GM21447 (cell line): Measurements from ENCODE around the gene EVL.

ENCODE experiments used
- ATAC-seq: cut with Tn5 transposase; IDR thresholded peaks from one replicate; pipeline ENCODE4 v1.9.1; 2021; ENCODE audit not compliant: unreplicated experiment

The EVL gene

GRCh38 chr14:100065942-100066574 is 836 bp downstream of the EVL start:
- peak; percentile 35 for ATAC-seq

DNA sequence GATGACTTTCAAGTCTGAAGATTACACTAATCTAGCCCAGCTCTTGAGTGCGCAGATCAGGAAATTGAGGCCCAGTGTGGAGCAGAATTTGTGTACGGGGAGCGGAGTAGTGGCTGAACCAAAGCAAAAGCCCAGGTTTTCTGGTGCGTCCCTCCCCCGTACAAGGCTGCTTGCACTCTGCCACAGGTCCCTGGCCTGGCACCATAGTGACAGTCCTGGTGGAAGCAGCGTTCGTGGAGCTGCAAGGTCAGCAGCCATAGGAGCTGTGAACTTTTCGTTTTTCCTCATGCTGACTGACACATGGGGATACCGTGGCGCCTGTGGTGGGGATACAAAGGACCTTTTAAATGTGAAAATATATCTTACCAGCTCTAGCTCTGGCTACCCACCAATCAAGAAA is 1.7 kb downstream of the EVL start:
- ATAC-seq, result no peak

DNA sequence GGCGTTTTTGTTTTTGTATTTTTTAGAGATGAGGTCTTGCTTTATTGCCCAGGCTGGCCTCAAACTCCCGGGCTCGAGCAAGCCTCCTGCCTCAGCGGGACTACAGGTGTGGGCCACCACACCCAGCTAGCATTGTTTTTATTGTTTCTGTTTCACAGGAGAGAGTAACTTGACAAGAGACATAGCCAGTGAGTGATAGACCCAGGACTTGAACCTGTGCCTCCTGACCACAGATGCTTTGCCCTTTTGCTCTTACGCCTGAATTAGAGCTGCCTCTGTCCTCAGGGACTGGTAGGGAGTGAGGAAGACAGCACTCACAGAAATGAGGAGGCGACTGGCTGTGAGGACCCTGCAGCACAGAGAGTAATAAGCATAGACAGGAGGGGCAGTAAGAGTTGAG is 2.3 kb downstream of the EVL start:
- ATAC-seq, result no peak

DNA sequence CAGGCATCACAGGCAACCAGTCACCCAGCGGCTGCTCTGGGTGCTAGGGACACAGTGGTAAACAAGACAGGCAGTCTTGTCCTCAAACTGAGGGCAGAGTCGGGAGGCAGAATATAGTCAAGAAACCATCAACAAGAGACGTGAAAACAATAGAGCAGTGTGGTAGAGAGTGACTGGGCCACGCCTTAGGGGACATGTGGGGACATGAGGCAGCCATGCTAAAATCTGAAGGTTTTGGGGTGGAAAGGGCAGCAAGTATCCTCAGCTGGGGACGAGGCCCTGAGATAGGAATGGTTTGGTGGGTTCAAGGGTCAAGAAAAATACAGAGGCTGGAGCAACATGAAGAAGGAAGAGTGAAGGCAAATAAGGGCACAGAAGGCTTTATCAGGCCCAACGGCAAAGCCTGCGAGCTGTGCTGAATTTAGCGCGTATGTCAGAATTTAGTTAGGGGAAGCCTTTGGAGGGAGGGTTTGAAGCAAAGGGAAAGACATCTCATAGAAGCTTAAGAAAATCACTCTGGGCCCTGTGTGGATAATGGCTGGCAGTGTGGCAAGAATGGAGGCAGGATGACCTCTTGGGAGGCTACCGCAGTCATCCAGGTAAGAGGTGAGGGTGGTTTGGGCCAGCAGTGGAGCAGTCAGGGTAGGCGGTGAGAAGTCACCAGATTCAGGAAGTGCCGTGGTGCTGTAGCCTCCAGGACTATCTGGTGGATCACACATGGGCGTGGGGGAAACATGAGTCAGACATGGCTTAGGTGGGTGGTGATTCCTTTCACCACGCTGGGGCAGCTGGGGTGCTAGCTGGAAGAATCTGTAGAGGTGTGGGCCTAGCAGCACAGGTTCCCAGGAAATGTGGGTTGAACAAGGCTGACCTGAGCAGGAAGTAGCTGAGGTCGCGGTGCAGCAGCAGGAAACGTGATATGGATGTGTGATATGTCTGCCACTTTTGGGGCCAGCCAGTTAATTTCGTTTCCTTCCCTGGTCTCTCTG is 3.0 kb downstream of the EVL start:
- ATAC-seq, result peak; percentile 30

- ATAC-seq, result no peak
Measured at GRCh38 chr14:100069161-100069800, 4.1 kb downstream of the EVL start.

DNA sequence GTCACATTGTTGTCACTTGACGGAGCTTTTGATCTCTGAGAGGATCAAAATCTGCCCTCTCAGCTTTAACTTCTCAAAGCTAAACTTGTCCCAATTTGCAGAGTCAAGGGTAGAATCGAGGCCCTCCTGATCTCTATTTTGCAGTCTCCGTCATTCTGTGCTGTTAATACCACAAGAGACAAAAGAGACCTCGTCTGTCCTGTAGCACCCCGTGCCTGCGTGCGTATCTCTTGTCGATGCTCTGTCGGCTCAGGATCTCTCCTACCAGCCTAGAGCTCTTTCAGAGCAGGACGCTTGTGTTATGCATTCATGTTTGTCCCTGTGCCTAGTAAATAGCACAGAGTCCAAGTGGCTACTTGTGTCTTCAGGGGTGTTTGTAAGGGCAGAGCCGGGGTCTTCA is 5.1 kb downstream of the EVL start:
- ATAC-seq, result no peak

- ATAC-seq, result no peak
Measured at GRCh38 chr14:100071545-100071944, 6.3 kb downstream of the EVL start.

DNA sequence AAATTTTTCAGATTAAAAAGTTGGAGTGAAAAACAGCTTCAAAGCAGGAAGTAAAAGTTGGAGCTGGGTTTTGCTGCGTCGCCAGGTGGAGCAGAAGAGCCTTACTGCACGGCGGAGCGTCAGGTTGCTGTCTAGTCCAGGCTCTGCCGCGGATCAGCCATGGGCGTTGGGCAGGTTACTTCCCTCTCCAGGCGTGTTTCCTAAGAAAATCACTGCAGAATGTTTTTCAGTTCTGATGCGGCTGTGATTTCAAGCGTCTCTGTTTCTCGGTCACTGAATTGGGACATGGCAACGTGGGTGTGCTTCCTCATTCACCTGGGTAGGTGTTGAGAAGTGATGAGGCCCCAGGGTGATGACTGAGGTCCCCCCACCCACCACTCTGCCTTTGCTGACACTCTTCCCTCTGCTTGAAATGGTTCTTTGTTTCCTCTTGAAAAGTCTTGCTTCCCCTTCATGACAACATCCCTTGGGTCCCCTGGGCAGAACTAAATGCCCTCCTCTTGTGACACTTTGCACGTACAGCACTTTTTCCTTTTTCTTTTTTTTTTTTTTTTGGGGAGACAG is 7.6 kb downstream of the EVL start:
- no peak for ATAC-seq

- ATAC-seq, result no peak
Measured at GRCh38 chr14:100073576-100074430, 8.6 kb downstream of the EVL start.

DNA sequence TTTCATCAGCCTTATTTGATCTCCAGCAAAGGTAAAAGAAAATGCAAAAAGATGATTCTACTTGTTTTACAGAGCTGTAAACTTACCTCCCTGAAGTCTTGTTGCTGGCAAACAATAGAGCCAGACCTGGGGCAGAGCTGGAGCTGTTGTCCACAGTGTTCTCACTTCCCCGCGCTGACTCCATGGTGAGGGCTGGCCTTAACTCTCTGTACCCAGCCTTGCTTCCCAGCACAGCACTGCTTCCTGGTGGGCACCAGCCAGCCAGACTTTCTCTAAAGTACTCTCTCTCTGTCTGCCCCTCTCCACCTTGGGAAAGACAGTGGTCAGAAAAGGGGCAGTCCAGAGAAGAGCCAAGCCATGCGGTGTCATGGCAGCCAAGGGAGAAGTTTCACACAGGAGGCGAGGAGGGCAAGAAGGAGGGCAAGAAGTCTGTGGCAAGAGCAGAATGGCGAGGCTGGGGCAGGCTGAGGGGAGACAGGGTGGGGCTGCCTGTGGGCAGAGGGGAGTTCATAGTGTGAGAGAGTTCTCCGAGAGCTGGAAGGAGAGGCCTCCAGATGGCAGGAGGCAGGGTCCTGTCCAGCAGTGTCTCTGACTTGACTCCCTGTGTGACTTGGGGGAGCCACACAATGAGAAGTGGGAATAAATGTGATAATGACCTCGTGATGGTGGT is 9.3 kb downstream of the EVL start:
- no peak for ATAC-seq

DNA sequence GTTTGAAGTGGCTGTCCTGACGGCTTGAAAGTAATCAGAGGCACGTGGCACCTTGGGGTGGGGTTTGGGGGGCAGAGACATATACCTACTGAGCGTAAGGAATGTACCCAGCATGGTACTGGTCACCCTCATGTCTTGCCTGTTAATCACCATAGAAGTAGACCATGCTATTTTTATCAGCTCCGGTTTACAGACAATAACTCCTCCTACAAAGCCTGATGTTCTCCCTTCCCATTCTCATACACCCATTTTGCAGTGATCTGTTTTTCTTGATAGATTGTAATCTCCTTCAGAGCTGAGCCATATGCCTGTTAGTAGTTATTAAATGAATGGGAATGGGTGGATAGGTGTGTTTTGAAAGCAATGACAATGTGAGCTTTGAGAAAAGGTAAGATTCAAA is 10.5 kb downstream of the EVL start:
- ATAC-seq, result no peak

GRCh38 chr14:100076133-100076532 is 10.9 kb downstream of the EVL start:
- ATAC-seq, result no peak

DNA sequence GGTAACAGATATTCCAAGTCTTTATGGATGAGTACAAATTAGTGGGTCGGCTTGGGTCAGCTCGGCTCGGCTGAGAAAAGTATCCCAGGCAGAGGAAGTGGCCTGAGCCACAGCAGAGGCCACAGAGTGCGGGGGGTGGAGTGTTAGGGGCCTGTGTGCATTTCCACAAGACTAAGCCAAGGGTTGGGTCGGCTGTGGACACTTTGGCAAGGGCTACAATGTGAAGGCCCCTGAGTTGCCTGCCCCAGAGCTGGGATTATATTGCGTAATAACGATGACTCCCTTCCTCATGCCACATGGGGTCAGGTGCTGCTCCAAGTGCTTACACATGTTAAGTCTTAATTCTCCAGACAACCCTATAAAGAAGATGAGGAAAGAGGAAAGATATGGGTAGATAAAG is 11.4 kb downstream of the EVL start:
- ATAC-seq, result no peak

GRCh38 chr14:100077441-100077840 is 12.2 kb downstream of the EVL start:
- ATAC-seq, result no peak

- no peak for ATAC-seq
Measured at GRCh38 chr14:100078216-100078803, 13.1 kb downstream of the EVL start.

GRCh38 chr14:100078997-100079725 is 13.9 kb downstream of the EVL start:
- ATAC-seq, result peak; percentile 64

GRCh38 chr14:100079726-100080005 is 14.4 kb downstream of the EVL start:
- no peak for ATAC-seq

- ATAC-seq, result no peak
Measured at GRCh38 chr14:100080206-100080605, 15.0 kb downstream of the EVL start.

- no peak for ATAC-seq
Measured at GRCh38 chr14:100081997-100082625, 16.9 kb downstream of the EVL start.
